WTC11 (cell line): Measurements from ENCODE around the gene ABHD12B. TPM values are rescaled to one million over a fixed set of nuclear protein-coding genes. Genes with fewer than 3 reads are reported as not detected.

Source experiments
- ATAC-seq: fragments of 200-7000 bp; cut with Tn5 transposase; 2 replicates; pipeline ENCODE4 v1.10.0; 2021; ENCODE audit warnings: mild to moderate bottlenecking, moderate library complexity
- CTCF ChIA-PET: fragments of 300-600 bp; sonication (Branson Sonifier 250); formaldehyde crosslinking; loops from one replicate; lab custom pipeline; 2021; ENCODE audit warnings: antibody characterized with exemption; lab: Charles Lee
- POLR2A ChIA-PET: fragments of 350-600 bp; sonication (Branson Sonifier 250); formaldehyde crosslinking; loops from one replicate; lab custom pipeline; 2021; ENCODE audit warnings: antibody characterized with exemption; lab: Charles Lee
- DNase-seq: peaks from one replicate; pipeline ENCODE4 v3.0.0; 2021; ENCODE audit warnings: low spot score
- H3K27ac Mint-ChIP-seq: 2 replicates; pipeline ENCODE4 v1.8.0; 2021; ENCODE audit warnings: mixed read lengths
- H3K27me3 Mint-ChIP-seq: 2 replicates; pipeline ENCODE4 v1.8.0; 2021; ENCODE audit warnings: low read depth, mild to moderate bottlenecking, moderate library complexity, mixed read lengths
- H3K36me3 Mint-ChIP-seq: 2 replicates; pipeline ENCODE4 v1.8.0; 2021; ENCODE audit warnings: mixed read lengths
- H3K4me1 Mint-ChIP-seq: 2 replicates; pipeline ENCODE4 v1.8.0; 2022; ENCODE audit warnings: mixed read lengths
- H3K4me3 Mint-ChIP-seq: 2 replicates; pipeline ENCODE4 v1.8.0; 2021; ENCODE audit warnings: mild to moderate bottlenecking, moderate library complexity, mixed read lengths
- H3K9me3 Mint-ChIP-seq: 2 replicates; pipeline ENCODE4 v1.8.0; 2021; ENCODE audit warnings: mixed read lengths
- CREM ChIP-seq: sonication (generic); formaldehyde crosslinking; IDR thresholded peaks from 2 replicates; pipeline ENCODE4 v1.8.1; 2022; ENCODE audit warnings: mild to moderate bottlenecking, missing genetic modification reagents, moderate library complexity
- ETV6 ChIP-seq: sonication (generic); formaldehyde crosslinking; IDR thresholded peaks from 2 replicates; pipeline ENCODE4 v1.8.1; 2022; ENCODE audit warnings: mild to moderate bottlenecking, missing genetic modification reagents
- KAT7 ChIP-seq: sonication (generic); formaldehyde crosslinking; IDR thresholded peaks from 2 replicates; pipeline ENCODE4 v1.8.1; 2023; ENCODE audit warnings: missing genetic modification reagents, mild to moderate bottlenecking, borderline replicate concordance
- NFATC4 ChIP-seq: fragments of 250-450 bp; sonication (Bioruptor Pico); IDR thresholded peaks from 2 replicates; pipeline ENCODE4 v1.9.0; 2021; ENCODE audit warnings: mild to moderate bottlenecking
- NFE2L1 ChIP-seq: sonication (generic); formaldehyde crosslinking; IDR thresholded peaks from 2 replicates; pipeline ENCODE4 v1.8.1; 2023; ENCODE audit warnings: missing genetic modification reagents
- NFYB ChIP-seq: sonication (generic); formaldehyde crosslinking; conservative IDR thresholded peaks from 2 replicates; pipeline ENCODE4 v1.8.0; 2022; ENCODE audit warnings: low read depth, missing genetic modification reagents
- SMAD3 ChIP-seq: sonication (generic); formaldehyde crosslinking; IDR thresholded peaks from 2 replicates; pipeline ENCODE4 v1.8.0; 2022; ENCODE audit warnings: missing genetic modification reagents, mild to moderate bottlenecking, borderline replicate concordance
- SP1 ChIP-seq: sonication (generic); formaldehyde crosslinking; conservative IDR thresholded peaks from 2 replicates; pipeline ENCODE4 v1.8.1; 2022; ENCODE audit warnings: missing genetic modification reagents
- TCF7 ChIP-seq: sonication (generic); formaldehyde crosslinking; IDR thresholded peaks from 2 replicates; pipeline ENCODE4 v1.8.0; 2022; ENCODE audit warnings: mild to moderate bottlenecking, low read depth, missing genetic modification reagents, moderate library complexity
- TEAD1 ChIP-seq: sonication (generic); formaldehyde crosslinking; IDR thresholded peaks from 2 replicates; pipeline ENCODE4 v1.8.0; 2022; ENCODE audit warnings: mild to moderate bottlenecking, missing genetic modification reagents
- ZNF138 ChIP-seq: sonication (generic); formaldehyde crosslinking; conservative IDR thresholded peaks from 2 replicates; pipeline ENCODE4 v1.8.1; 2022; ENCODE audit warnings: mild to moderate bottlenecking, moderate library complexity, missing genetic modification reagents
- total RNA-seq: library from RNA; stranded (reverse); gene quantifications from 3 replicates; pipeline ENCODE4 v1.2.3, GENCODE V29; 2021
- TF ChIP-seq, protein P1 (sequence below): sonication (generic); formaldehyde crosslinking; IDR thresholded peaks from 2 replicates; pipeline ENCODE4 v1.8.1; 2023; ENCODE audit warnings: mild to moderate bottlenecking, missing genetic modification reagents, moderate library complexity
- TF ChIP-seq, protein P2 (sequence below): sonication (generic); formaldehyde crosslinking; IDR thresholded peaks from 2 replicates; pipeline ENCODE4 v1.8.1; 2022; ENCODE audit warnings: low read depth, mild to moderate bottlenecking, moderate library complexity, missing genetic modification reagents, borderline replicate concordance
- TF ChIP-seq, protein P3 (sequence below): fragments of 250-450 bp; sonication (Bioruptor Pico); IDR thresholded peaks from 2 replicates; pipeline ENCODE4 v1.9.0; 2021; ENCODE audit warnings: mild to moderate bottlenecking
- TF ChIP-seq, protein P4 (sequence below): sonication (generic); formaldehyde crosslinking; IDR thresholded peaks from 2 replicates; pipeline ENCODE4 v1.8.1; 2022; ENCODE audit warnings: mild to moderate bottlenecking, moderate library complexity, missing genetic modification reagents
- TF ChIP-seq, protein P5 (sequence below): sonication (generic); formaldehyde crosslinking; IDR thresholded peaks from 2 replicates; pipeline ENCODE4 v1.8.1; 2022; ENCODE audit warnings: low read depth, missing genetic modification reagents, borderline replicate concordance
- TF ChIP-seq, protein P6 (sequence below): sonication (generic); formaldehyde crosslinking; conservative IDR thresholded peaks from 2 replicates; pipeline ENCODE4 v1.8.1; 2023; ENCODE audit warnings: mild to moderate bottlenecking, low read depth, missing genetic modification reagents, moderate library complexity
- TF ChIP-seq, protein P7 (sequence below): sonication (generic); formaldehyde crosslinking; IDR thresholded peaks from 2 replicates; pipeline ENCODE4 v1.8.1; 2023; ENCODE audit warnings: mild to moderate bottlenecking, missing genetic modification reagents, moderate library complexity
- TF ChIP-seq, protein P8 (sequence below): sonication (generic); formaldehyde crosslinking; IDR thresholded peaks from 2 replicates; pipeline ENCODE4 v1.8.1; 2022; ENCODE audit warnings: mild to moderate bottlenecking, missing genetic modification reagents, moderate library complexity, borderline replicate concordance
- TF ChIP-seq, protein P9 (sequence below): sonication (generic); formaldehyde crosslinking; IDR thresholded peaks from 2 replicates; pipeline ENCODE4 v1.8.0; 2022; ENCODE audit warnings: mild to moderate bottlenecking, missing genetic modification reagents

Gene ABHD12B
- total RNA-seq, 1 experiment from 2014 or later: 156 TPM

DNA sequence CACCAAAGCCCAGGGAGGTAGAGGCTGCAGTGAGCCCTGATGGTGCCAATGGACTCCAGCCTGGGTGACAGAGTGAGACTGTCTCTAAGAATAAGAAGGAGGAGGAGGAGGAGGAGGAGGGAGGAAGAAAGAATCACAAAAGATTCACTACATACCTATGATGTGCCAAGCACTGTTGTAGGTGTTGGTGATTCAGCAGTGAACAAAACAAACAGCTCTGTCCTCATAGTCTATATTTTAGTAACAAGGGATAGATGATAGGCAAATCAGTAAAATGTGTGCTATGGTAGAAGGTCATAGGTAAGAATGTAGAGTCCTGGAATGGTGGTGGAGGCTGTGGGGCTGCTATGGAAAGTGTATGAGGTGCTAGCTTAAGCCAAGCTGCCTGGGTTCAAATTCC, 18.0 kb upstream of the ABHD12B start (continued):
- TF ChIP-seq, protein P1, sequence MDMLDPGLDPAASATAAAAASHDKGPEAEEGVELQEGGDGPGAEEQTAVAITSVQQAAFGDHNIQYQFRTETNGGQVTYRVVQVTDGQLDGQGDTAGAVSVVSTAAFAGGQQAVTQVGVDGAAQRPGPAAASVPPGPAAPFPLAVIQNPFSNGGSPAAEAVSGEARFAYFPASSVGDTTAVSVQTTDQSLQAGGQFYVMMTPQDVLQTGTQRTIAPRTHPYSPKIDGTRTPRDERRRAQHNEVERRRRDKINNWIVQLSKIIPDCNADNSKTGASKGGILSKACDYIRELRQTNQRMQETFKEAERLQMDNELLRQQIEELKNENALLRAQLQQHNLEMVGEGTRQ (CRISPR knock-in tag): no peak

DNA sequence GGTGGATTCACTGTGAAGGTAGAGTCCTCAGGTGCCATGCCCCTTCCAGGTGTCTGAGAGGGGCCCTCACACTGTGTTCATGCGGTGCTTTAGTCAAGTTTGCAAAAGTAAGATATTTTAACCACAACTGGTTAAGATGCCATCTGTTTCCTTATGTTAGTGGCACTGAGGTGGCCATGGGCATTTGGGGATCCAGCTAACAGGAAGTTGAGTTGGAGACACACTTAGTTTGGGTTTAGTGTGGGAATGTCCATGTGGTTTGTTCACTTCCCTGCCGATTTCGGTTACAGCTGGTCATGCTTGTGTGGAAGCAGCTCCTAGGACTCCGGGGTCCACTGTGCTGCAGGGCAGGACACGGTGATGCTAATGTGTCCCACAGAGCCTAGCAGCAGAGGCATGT, 17.3 kb upstream of the ABHD12B start:
- DNase-seq: no peak
- no peak for ATAC-seq
- TF ChIP-seq NFE2L1 (CRISPR knock-in tag): no peak
- TF ChIP-seq, protein P2, sequence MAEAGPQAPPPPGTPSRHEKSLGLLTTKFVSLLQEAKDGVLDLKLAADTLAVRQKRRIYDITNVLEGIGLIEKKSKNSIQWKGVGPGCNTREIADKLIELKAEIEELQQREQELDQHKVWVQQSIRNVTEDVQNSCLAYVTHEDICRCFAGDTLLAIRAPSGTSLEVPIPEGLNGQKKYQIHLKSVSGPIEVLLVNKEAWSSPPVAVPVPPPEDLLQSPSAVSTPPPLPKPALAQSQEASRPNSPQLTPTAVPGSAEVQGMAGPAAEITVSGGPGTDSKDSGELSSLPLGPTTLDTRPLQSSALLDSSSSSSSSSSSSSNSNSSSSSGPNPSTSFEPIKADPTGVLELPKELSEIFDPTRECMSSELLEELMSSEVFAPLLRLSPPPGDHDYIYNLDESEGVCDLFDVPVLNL: no peak
- TF ChIP-seq, protein P3, sequence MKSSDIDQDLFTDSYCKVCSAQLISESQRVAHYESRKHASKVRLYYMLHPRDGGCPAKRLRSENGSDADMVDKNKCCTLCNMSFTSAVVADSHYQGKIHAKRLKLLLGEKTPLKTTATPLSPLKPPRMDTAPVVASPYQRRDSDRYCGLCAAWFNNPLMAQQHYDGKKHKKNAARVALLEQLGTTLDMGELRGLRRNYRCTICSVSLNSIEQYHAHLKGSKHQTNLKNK (CRISPR knock-in tag): no peak
- TF ChIP-seq, protein P4, sequence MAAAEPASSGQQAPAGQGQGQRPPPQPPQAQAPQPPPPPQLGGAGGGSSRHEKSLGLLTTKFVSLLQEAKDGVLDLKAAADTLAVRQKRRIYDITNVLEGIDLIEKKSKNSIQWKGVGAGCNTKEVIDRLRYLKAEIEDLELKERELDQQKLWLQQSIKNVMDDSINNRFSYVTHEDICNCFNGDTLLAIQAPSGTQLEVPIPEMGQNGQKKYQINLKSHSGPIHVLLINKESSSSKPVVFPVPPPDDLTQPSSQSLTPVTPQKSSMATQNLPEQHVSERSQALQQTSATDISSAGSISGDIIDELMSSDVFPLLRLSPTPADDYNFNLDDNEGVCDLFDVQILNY (CRISPR knock-in tag): no peak
- no peak for TF ChIP-seq KAT7 (CRISPR knock-in tag)
- no peak for TF ChIP-seq NFATC4 (CRISPR knock-in tag)
- TF ChIP-seq TCF7: no peak
- TF ChIP-seq, protein P5, sequence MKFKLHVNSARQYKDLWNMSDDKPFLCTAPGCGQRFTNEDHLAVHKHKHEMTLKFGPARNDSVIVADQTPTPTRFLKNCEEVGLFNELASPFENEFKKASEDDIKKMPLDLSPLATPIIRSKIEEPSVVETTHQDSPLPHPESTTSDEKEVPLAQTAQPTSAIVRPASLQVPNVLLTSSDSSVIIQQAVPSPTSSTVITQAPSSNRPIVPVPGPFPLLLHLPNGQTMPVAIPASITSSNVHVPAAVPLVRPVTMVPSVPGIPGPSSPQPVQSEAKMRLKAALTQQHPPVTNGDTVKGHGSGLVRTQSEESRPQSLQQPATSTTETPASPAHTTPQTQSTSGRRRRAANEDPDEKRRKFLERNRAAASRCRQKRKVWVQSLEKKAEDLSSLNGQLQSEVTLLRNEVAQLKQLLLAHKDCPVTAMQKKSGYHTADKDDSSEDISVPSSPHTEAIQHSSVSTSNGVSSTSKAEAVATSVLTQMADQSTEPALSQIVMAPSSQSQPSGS (CRISPR knock-in tag): no peak
- Mint-ChIP-seq H3K4me3 (no peak overlapping the region), H3K36me3 (no peaks in the 10 kb centered on the region), H3K27me3 (no peaks in the 10 kb centered on the region; the same call in none of the 2 replicates), H3K4me1 (peaks cover 14% of the 10 kb centered on the region), H3K27ac (peak overlapping the region; percentile 53; the same call in 1 of the 2 replicates), H3K9me3 (no peaks in the 10 kb centered on the region)
- ChIA-PET CTCF (interaction anchor here (1.0 kb wide), 1 partner anchor 25 kb away, joined by 4 read pairs; no protein-coding TSS in a partner anchor), POLR2A (no interaction called here)

DNA sequence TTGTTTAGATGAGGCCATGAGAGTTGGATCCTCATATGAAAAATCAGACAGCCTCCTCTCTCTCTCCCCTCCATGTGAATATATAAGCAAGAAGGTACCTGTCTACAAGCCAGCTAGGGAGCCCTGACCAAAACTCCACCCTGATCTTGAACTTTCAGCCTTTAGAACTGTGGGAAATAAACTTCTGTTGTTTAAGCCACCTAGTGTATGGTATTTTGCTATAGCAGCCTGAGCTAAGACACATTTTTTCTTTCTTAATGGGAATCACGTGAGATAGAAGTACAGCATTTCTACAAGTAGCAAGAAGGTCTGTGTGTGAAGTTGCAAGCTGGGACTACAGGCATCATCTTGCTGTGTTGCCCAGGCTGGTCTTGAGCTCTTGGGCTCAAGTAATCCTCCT, 16.3 kb upstream of the ABHD12B start:
- ATAC-seq (no peak), DNase-seq (no peak)
- no peak overlapping the region for H3K4me3 Mint-ChIP-seq
- H3K27me3 Mint-ChIP-seq: no peaks in the 10 kb centered on the region; the same call in none of the 2 replicates
- TF ChIP-seq NFYB (CRISPR knock-in tag) (no peak), CREM (CRISPR knock-in tag) (no peak), KAT7 (CRISPR knock-in tag) (no peak), TEAD1 (CRISPR knock-in tag) (no peak), SP1 (CRISPR knock-in tag) (no peak), ETV6 (CRISPR knock-in tag) (no peak), SMAD3 (CRISPR knock-in tag) (no peak), ZNF138 (CRISPR knock-in tag) (no peak)
- TF ChIP-seq, protein P6, sequence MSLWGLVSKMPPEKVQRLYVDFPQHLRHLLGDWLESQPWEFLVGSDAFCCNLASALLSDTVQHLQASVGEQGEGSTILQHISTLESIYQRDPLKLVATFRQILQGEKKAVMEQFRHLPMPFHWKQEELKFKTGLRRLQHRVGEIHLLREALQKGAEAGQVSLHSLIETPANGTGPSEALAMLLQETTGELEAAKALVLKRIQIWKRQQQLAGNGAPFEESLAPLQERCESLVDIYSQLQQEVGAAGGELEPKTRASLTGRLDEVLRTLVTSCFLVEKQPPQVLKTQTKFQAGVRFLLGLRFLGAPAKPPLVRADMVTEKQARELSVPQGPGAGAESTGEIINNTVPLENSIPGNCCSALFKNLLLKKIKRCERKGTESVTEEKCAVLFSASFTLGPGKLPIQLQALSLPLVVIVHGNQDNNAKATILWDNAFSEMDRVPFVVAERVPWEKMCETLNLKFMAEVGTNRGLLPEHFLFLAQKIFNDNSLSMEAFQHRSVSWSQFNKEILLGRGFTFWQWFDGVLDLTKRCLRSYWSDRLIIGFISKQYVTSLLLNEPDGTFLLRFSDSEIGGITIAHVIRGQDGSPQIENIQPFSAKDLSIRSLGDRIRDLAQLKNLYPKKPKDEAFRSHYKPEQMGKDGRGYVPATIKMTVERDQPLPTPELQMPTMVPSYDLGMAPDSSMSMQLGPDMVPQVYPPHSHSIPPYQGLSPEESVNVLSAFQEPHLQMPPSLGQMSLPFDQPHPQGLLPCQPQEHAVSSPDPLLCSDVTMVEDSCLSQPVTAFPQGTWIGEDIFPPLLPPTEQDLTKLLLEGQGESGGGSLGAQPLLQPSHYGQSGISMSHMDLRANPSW (CRISPR knock-in tag): no peak
- TF ChIP-seq, protein P7, sequence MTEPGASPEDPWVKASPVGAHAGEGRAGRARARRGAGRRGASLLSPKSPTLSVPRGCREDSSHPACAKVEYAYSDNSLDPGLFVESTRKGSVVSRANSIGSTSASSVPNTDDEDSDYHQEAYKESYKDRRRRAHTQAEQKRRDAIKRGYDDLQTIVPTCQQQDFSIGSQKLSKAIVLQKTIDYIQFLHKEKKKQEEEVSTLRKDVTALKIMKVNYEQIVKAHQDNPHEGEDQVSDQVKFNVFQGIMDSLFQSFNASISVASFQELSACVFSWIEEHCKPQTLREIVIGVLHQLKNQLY (CRISPR knock-in tag): no peak
- TF ChIP-seq, protein P8, sequence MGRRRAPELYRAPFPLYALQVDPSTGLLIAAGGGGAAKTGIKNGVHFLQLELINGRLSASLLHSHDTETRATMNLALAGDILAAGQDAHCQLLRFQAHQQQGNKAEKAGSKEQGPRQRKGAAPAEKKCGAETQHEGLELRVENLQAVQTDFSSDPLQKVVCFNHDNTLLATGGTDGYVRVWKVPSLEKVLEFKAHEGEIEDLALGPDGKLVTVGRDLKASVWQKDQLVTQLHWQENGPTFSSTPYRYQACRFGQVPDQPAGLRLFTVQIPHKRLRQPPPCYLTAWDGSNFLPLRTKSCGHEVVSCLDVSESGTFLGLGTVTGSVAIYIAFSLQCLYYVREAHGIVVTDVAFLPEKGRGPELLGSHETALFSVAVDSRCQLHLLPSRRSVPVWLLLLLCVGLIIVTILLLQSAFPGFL: no peak
- TF ChIP-seq, protein P9, sequence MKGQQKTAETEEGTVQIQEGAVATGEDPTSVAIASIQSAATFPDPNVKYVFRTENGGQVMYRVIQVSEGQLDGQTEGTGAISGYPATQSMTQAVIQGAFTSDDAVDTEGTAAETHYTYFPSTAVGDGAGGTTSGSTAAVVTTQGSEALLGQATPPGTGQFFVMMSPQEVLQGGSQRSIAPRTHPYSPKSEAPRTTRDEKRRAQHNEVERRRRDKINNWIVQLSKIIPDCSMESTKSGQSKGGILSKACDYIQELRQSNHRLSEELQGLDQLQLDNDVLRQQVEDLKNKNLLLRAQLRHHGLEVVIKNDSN (CRISPR knock-in tag): no peak
- CTCF ChIA-PET: no interaction called here
- no peak overlapping the region for H3K27ac Mint-ChIP-seq
- H3K4me1 Mint-ChIP-seq: peaks cover 23% of the 10 kb centered on the region
- no peaks in the 10 kb centered on the region for H3K36me3 Mint-ChIP-seq
- H3K9me3 Mint-ChIP-seq: no peaks in the 10 kb centered on the region
- POLR2A ChIA-PET: no interaction called here
